ENCODE data around the gene SBF2. TPM values are rescaled to one million over a fixed set of nuclear protein-coding genes. Genes with fewer than 3 reads are reported as not detected.
A peak's percentile ranks its signal among the peaks of the same experiment; 100 is the strongest.

The SBF2 gene
- total and polyA plus RNA-seq, 2 of the 13 experiments (the other 11 are each of a cell fraction or from before 2014, with no cell fraction given), result 24.0 to 45.8 TPM

- TF ChIP-seq PREB (CRISPR knock-in tag; IDR thresholded peaks at IDR 0.05), result no peak
- peak; percentile 98 for TF ChIP-seq PAXIP1 (CRISPR knock-in tag; conservative IDR thresholded peaks at IDR 0.05)
- 0 out of 2 replicates have a peak, but pooled peaks have one; percentile 55 for TF ChIP-seq SNAPC5 (CRISPR knock-in tag; IDR thresholded peaks at IDR 0.05; ENCODE audit: borderline replicate concordance)
- TF ChIP-seq DDIT3 (CRISPR knock-in tag; IDR thresholded peaks at IDR 0.05), result no peak
- peak; percentile 61 for TF ChIP-seq ZNF501 (CRISPR knock-in tag; IDR thresholded peaks at IDR 0.05)
- no peak for TF ChIP-seq BHLHE40 (IDR thresholded peaks at IDR 0.05; ENCODE audit: low read length)
- no peak for TF ChIP-seq ZNF547 (CRISPR knock-in tag; IDR thresholded peaks at IDR 0.05)
- TF ChIP-seq HIVEP1 (CRISPR knock-in tag; IDR thresholded peaks at IDR 0.05), result 0 out of 2 replicates have a peak, but pooled peaks have one; percentile 52
- peak; percentile 88 for TF ChIP-seq FOXP4 (CRISPR knock-in tag; IDR thresholded peaks at IDR 0.05)
- TF ChIP-seq KDM5A (IDR thresholded peaks at IDR 0.05; ENCODE audit: borderline replicate concordance, low read length), result no peak
- TF ChIP-seq PITX1 (CRISPR knock-in tag; IDR thresholded peaks at IDR 0.05), result peak; percentile 92
- TF ChIP-seq CREB3 (CRISPR knock-in tag; IDR thresholded peaks at IDR 0.05), result peak; percentile 76; the same call in 1 of the 2 replicates
- TF ChIP-seq ZNF790 (CRISPR knock-in tag; IDR thresholded peaks at IDR 0.05; ENCODE audit: borderline replicate concordance), result no peak
- TF ChIP-seq ATF5 (CRISPR knock-in tag; IDR thresholded peaks at IDR 0.05; ENCODE audit: low read depth), result no peak
- no peak for TF ChIP-seq BATF2 (CRISPR knock-in tag; IDR thresholded peaks at IDR 0.05)
- peak; percentile 94 for TF ChIP-seq ZGPAT (CRISPR knock-in tag; IDR thresholded peaks at IDR 0.05)
These were observed 32.3 kb upstream of the SBF2 start (continued) for GRCh38 chr11:10326012-10326964.
